GM18498 (cell line): ENCODE measurements around the gene TBX15.

Experiments used
- ATAC-seq: cut with Tn5 transposase; IDR thresholded peaks from one replicate; pipeline ENCODE4 v1.9.1; 2021; ENCODE audit warnings: mild to moderate bottlenecking, moderate library complexity; ENCODE audit not compliant: unreplicated experiment

Gene TBX15

DNA sequence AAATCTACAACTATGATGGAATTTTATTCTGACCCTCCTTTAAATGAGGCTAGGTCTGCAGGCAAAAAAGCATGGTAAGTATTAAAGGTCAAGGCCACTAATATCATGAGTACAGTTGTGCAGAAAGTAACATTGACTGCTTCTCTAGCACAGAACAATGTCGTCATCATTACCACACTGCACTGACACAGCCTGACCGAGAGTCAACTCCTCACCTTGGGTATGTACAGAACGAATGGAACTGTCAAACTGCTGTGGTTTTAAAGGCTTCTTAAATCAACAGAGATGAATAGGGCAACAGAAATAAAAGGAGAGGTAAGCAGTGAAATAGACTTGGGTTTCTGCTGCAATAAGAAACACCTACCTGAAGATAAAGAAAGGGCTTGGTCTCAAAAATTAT lies 88.8 kb downstream of the TBX15 start:
- no peak for ATAC-seq

DNA sequence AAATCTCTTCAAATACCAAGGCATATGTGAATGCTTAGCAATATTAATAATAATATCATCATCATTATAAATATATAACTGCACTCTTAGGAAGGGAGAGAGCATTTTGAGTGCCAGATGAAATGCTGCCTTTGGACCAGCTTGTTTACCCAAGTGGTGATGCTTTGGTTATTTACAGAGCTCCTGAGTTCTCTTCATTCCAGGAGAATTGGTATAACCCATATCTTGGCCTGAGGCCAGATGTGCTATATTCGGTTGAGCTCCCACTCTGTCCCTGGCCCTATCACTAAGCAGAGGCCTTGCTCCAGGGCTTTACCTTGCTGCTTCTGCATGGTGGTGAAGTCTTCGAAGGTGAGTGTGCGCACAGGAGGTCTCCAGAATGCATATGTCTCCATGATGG lies 89.4 kb downstream of the TBX15 start:
- no peak for ATAC-seq

DNA sequence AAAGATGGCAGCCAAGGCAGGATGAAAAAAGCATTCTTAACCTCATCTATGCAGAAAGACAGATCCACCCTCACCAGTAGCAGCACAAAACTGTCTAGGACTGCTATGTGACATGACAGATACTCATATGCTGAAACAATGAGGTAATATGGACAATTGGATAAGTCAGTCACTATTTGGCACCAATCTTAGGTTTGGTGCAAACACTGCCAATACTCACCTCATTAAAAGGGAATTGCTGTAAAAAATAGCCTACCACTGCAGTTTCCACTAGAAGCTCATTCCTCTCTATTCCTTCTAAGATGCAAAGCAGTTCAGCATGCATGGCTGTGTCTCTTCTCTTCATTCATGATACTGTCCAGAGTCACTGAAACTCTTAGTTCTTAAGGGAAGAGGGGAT lies 91.7 kb downstream of the TBX15 start:
- ATAC-seq, result no peak

DNA sequence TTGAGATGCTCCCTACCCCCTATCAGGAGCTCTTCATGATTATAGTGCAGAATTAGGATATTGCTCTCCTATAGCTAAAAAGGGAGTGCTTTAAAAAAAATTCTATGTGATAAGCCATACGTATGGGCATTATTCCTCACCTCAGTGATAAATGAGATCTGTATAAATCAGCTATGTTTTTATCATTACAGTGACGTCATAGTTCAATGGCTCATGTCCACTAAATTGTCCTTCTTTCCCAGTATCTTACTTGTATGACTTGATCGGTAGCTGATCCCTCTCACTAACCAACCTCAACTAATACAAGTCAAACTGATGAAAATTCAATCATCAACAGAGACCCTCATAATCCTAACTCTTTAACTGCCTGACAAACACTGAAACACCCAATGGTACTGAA lies 93.3 kb downstream of the TBX15 start:
- no peak for ATAC-seq

DNA sequence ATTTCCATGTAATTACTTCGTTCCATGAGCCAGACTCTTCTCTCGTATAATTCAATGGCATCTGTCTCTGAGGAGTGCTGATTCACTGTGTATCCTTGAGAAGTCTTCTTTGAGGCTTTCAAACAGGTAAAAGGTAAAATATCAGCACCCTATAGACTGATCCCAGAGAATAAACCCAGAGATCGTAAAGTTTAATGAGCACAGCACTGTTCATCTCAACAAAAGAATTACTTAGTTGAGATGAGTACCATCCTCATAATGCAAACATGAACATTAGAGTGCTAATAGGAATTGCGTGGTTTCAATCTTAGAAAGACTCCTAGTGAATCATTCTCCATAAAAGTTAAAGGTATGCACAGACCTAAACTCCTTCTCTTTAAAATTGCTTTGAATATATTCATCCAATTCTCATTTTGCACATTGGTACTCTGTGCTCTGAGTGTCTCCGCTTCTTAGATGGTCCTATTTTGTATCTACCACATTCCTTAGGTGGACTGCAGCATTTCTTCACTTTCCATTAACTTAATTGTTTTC lies 97.2 kb downstream of the TBX15 start:
- no peak for ATAC-seq

DNA sequence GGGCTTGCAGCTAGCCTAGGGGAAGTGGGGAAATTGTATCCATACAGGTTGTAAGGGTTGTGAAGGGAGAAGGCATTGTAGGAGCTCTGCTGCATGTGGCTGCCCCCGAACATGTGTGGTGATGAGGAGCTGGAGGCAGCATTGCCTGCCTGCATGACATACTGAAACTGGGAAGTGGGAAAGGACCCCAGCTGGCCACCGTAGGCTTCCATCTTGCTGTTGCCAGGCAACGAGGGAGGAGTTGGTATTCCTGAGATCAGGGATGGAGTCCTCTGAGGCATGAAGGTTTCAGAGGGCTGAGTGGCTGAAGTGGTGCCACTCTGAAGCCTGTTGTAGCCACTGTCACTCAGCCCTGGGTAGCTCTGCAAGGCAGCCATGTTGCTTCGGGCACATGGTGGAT lies 103.2 kb downstream of the TBX15 start:
- no peak for ATAC-seq

DNA sequence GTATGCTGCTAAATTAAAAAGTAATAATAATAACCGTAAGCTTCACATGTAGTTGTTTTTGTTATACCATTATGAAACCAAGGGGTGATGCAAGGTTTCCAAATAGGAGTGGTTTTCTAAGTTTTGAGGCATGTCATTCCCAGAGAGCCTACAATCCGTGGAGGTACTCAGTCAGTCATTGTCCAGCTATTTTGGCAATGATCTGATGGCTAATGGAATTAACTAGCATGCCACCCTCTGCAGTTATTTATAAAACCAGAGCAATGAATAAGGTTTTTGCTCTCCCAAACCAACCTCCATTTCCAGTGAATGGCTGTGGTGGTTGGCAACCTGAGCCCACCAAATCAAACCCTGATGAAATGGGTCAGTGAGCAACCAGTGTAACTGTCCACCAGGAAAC lies 106.4 kb downstream of the TBX15 start:
- no peak for ATAC-seq

DNA sequence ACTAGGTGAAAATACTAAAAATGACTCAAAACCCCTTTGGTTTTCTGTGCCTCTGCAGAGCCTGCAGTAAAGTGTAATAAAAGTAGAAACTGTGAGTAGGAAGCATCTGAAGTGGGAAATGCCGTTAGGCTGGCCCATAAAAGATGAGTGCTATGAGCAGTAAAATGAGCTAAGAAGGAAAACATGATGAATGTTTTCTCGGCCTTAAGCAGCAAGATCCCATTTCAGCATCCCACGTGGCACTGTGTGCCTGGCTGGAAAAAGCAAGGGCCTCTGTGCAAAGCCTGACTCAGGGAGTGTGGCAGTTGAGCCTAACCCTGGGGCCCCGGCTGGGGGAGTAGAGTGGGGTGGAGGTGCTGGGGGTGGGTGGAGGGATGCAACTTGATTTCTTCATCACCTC lies 109.5 kb downstream of the TBX15 start:
- no peak for ATAC-seq

DNA sequence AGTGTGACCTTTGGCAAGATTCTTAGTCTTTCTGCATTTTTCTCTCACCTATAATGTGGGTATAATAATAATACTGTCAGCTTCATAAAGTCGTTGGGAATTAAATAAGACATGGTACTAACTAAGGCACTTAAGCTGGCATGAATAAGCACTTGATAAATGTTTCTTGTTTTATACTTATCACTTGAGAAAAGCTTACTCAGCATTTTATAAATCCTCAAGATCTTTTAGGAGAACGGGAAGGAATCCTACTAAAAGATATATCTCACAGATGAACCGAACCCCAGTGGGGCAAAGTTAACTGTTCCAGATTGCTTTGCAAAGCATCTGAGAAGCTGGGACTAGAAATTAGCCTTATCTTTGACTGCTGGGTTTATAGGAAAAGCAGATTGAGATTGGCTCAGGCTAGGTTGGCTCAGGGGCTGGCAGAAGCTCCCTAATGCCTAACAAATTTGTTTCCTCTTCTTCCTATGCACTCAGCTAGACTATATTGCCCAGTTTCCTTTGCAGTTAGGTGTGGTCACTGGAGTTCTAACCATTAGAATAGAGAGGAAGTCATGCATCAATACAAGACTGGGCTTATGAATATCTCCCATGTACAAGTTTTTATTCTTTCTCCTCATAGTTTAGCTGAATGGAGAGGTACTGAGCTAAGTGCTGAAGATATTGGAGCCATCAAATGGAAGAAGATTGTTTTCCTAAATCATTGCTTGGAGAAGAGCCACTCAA lies 110.3 kb downstream of the TBX15 start:
- no peak for ATAC-seq

DNA sequence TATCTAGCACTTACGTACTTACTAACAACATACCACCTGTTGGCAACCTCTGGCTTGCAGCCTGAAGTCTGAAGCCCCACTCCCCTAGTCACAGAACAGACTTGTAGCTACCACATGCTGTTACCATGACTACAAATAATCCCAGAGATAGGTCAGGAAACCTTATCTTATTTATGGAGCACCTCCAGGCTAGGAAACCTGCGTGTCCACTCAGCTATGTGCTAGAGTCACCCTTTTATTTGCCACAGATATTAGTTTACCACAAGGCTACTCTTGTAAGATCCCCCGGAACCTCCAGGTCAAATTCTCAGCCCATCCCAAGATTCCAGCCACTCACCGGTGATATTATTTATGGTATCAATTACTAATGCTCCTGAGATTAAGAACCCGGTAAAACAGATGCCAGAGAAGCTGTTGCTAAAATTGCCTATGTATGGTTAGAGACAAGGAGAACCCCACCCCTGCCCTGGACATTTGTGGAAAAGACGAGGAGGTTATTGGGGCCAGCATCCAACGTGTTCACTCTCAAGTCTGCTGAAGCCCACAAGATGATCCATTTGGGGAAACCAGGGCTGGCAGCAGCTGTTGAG lies 116.5 kb downstream of the TBX15 start:
- no peak for ATAC-seq

DNA sequence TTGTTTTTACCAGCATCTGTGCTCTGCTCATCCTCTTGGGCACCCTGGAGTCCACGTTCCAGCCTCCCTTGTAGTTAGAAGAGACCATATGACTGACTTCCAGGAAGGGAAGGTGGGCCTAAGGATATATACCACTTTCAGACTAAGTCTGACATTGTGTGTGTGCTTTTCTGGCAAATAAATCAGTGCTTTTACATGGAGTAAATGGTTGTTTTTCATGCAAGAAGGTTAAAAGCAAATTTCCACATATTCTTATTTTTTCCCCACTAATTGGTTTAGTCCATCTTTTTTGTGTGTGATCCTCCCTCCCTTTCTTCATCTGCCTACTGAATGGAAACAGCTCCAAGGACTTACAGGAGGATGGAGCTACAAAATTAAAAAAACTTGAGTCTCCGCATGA lies 119.8 kb downstream of the TBX15 start:
- no peak for ATAC-seq

DNA sequence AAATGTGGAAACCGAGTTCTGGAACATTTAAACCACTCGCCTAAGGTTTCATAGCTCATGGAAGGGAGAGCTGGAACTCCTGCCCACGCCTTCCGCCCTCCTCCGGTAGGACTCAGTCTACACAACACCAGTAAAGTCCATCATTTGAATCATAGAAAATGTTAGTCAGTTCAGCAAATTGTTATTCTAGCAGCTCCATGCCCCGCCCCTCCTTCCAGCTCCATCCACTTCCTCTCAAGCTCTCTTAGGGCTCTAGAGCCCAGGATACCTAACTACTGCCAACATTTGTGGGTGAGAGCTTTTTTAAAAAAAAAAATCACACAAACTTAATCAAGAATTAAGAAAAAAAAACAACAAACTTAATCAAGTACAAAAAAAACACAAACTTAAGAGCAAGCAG lies 121.8 kb downstream of the TBX15 start:
- ATAC-seq, result no peak

DNA sequence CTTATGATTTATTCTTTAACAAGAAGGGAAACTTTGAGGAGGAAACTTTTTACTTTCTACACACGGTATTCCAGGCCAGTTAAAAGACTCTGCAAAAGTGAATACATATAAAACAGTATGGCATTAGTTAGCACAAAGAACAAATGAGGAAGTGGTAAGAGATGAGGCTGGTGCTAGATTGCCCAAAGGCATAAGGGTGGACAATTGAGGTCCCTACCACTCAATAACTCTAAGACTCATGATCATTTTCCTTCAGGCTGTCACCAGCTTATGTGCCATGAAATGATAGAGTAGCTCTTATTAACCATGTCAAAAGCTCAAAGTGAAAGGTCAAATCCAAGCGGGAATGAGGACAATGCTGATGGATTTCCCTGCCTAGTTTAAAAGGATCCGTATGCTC lies 124.5 kb downstream of the TBX15 start:
- no peak for ATAC-seq

DNA sequence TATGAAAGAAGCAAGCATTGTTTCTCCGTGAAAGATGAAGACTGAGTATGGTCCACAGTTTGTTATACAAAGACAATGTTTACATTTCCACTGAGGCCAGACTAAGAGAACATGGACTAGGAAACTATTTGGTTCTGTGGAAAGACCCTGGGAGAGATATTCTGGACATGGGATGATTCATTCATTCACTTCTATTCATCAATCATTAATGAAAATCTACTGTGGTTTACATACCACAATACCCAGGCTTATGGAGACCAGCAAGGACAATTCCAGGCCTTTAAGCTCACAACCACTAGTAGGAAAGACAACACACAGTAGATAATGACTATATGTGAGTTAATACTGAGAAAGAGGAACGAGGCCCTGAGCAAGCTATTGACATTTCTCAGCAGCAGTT lies 125.4 kb downstream of the TBX15 start:
- ATAC-seq, result peak; percentile 49

DNA sequence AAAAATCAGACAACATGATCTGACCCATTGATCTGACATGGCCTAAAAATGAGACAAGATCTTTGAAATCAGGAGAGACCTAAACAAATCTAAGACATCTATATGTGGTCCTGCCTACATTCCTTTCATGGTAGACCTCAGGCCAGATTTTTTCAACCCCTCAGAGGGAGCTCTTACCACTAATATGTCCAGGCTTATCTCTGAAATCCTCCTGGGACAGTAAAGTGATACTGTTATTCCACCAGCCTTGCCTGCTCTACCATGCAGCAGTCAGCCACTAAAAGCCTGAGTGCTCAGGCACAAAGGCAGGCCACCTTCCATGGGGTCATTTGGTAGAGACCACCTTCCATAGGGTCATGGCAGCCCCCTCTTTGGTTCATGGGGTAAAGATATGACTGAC lies 126.9 kb downstream of the TBX15 start:
- no peak for ATAC-seq

DNA sequence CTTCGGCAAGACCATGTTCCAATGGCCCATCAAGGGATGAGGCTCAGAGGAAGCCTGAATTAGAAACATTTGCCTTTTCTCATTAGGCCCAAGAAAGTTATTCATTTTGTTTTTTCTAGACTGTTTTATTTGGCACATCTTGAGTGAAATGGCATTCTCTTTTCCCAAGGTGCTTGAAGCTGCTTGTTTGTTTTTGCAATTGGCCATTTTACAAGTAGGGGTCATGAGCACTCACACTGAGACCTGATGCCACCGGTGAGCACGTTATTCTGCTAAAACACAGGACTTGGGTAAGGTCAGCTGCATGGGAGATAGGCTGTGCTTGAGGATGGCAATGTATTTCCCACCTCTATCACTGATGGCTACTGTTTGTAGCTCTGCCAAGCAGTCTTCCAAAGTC lies 128.1 kb downstream of the TBX15 start:
- ATAC-seq, result no peak

DNA sequence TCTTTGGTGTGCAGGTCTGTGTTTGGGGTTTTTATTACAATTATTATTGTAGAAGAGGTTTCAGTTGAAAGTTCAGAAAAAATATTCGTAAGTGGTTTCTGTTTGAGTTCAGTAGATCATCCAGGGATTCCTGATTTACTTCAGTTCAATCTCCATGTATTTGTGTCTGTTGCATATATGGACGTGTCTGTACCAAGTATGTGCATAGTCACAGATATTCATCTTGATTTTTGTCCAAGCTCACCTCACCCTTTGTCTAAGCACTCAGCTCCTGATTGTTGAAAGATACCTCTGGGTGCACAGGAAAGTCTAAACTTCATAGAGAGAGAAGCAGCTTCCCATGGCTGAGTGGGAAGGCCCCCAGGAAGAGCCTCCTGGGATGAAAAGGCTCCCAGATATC lies 141.7 kb downstream of the TBX15 start:
- ATAC-seq, result no peak

DNA sequence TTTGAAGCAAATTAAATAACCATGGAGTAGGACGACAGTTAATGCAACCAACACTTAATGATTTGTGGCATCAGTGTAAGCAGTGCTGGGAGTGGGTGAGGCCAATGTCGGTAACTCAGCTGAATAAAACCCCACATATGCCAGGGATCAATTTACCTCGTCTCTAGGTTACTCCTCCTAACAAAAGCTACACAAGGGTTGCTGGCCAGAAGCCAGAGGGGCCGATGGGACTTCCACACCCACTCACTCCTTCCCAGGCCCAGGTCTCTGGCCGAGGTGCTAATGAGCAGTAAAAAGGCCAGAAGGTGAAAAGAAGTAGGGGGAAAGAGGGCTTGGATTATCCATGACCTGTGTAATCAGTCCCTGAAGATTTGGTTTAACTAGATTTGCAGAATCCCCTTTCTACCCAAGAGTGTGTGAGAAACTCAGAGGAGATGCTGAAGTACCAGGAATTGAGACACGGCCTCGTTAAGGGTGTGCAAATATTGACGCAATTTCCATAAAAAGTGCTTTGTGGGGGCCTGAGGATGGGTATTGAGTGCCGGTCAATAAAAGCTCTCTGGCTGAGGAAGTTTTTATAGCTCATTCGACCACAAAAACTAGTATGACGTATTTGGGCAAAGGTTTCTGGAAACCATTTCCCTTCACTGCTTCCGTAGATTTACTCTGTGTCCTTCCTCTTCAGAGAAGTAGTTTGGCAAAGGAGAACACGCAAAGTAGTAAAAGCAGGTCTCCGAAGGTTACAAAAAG lies 145.5 kb downstream of the TBX15 start:
- no peak for ATAC-seq

DNA sequence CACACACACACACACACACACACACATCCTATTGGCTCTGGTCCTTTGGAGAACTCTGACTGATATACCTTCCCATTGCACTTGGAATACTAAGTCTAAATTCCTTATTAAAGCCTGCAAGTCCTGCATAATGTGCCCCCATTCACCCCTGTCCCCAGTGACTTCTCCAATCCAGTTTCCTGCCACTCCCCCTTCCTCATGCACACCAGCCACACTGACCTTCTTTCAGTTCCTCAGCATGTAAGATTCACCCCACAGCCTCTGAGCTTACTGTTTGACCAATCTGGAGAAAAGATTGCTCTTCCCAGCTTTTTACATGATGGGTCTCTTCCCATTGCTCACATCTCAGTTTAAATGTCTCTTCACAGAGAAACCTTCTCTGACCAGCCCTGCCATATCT lies 146.6 kb downstream of the TBX15 start:
- ATAC-seq, result no peak
